Measurements from ENCODE around the gene TNFRSF6B.

DNA sequence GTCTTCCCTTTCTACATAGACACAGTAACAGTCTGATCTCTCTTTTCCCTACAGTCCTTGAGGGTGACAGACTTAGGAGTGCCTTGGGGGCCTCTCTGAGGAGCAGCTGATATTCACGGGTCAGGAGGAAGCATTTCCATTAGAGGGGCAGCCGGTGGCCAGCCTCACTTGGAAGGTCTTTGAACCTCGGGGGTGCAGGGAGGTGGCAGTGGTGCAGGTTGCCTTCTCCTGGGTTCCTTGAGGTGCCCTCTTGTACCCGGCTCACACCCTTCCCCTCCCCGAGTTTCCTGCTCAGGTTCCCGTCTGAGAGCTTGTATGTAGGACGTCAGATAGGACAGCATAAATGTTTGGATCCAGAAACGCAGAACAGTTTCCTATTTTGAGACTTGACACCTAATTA lies 35.8 kb upstream of the TNFRSF6B start:
- TF ChIP-seq ZSCAN20 (CRISPR knock-in tag; IDR thresholded peaks at IDR 0.05) (no peak), NPAS2 (CRISPR knock-in tag; IDR thresholded peaks at IDR 0.05; ENCODE audit: borderline replicate concordance) (no peak), POLR2A (IDR thresholded peaks at IDR 0.05; ENCODE audit: low read length) (no peak), MYC (IDR thresholded peaks at IDR 0.05; ENCODE audit: borderline replicate concordance, low read length) (no peak), MAX (IDR thresholded peaks at IDR 0.05) (no peak), RNF2 (IDR thresholded peaks at IDR 0.05; ENCODE audit: borderline replicate concordance, low read depth) (no peak), CEBPB (IDR thresholded peaks at IDR 0.05) (no peak), CHD2 (IDR thresholded peaks at IDR 0.05; ENCODE audit: low read length, partially characterized antibody) (no peak), ESRRA (IDR thresholded peaks at IDR 0.05; ENCODE audit: borderline replicate concordance, low read length) (no peak), EP300 (IDR thresholded peaks at IDR 0.05) (no peak), JUN (IDR thresholded peaks at IDR 0.05) (no peak), HDAC2 (IDR thresholded peaks at IDR 0.05) (no peak), GATA3 (IDR thresholded peaks at IDR 0.05; ENCODE audit: borderline replicate concordance) (no peak)
- TF ChIP-seq, protein P1, sequence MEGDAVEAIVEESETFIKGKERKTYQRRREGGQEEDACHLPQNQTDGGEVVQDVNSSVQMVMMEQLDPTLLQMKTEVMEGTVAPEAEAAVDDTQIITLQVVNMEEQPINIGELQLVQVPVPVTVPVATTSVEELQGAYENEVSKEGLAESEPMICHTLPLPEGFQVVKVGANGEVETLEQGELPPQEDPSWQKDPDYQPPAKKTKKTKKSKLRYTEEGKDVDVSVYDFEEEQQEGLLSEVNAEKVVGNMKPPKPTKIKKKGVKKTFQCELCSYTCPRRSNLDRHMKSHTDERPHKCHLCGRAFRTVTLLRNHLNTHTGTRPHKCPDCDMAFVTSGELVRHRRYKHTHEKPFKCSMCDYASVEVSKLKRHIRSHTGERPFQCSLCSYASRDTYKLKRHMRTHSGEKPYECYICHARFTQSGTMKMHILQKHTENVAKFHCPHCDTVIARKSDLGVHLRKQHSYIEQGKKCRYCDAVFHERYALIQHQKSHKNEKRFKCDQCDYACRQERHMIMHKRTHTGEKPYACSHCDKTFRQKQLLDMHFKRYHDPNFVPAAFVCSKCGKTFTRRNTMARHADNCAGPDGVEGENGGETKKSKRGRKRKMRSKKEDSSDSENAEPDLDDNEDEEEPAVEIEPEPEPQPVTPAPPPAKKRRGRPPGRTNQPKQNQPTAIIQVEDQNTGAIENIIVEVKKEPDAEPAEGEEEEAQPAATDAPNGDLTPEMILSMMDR (IDR thresholded peaks at IDR 0.05), result no peak
